Liver (tissue), 3 donors: ENCODE results near the gene EFCAB12.

ENCODE experiments used
- GABPA ChIP-seq, 2 donors: IDR thresholded peaks in 1 of 2; conservative IDR thresholded peaks in 1 of 2; 2 replicates each; pipeline ENCODE4 v1.6.1; 2016; ENCODE audit warnings: antibody characterized with exemption in 2 of 2, mild to moderate bottlenecking in 1 of 2, moderate library complexity in 1 of 2
- NR2F2 ChIP-seq: IDR thresholded peaks from 2 replicates; pipeline ENCODE4 v1.6.1; 2016; ENCODE audit warnings: antibody characterized with exemption
- TAF1 ChIP-seq: conservative IDR thresholded peaks from 2 replicates; pipeline ENCODE4 v1.6.1; 2016; ENCODE audit warnings: antibody characterized with exemption, mild to moderate bottlenecking
- YY1 ChIP-seq: IDR thresholded peaks from 2 replicates; pipeline ENCODE4 v1.6.1; 2016; ENCODE audit warnings: antibody characterized with exemption, mild to moderate bottlenecking
- TF ChIP-seq, protein P1 (sequence below): fragments of 150-350 bp; IDR thresholded peaks from 2 replicates; pipeline ENCODE4 v1.5.1; 2017; ENCODE audit warnings: improper control_type of control experiment, low read depth, low read length; ENCODE audit not compliant: missing input control
- TF ChIP-seq, protein P2 (sequence below): IDR thresholded peaks from 2 replicates; pipeline ENCODE4 v1.6.1; 2016; ENCODE audit warnings: antibody characterized with exemption
- TF ChIP-seq, protein P3 (sequence below): IDR thresholded peaks from 2 replicates; pipeline ENCODE4 v1.6.1; 2016; ENCODE audit warnings: antibody characterized with exemption
- donor health status: healthy.
- donor health status: healthy.

DNA sequence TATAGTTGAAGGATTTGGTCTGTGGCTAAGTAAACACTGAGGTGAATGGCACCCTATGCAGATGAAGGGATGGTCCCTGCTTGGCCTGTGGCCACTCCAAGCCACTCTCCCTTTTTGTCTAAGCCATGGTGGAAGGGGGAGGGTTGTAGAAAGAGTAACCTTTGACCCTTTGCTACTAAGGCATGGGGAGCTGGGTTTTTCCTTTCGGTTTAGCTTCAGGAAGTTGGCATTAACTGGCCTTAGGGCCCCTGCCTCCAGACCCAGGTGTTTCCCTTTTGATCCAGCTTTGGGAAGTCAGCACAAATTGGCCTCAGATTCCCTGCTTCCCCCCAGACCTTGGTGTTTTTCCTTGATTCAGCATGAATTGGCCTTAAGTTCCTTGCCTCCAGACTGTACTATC lies 49.5 kb downstream of the EFCAB12 start:
- TF ChIP-seq YY1: no peak
- TF ChIP-seq, protein P1, sequence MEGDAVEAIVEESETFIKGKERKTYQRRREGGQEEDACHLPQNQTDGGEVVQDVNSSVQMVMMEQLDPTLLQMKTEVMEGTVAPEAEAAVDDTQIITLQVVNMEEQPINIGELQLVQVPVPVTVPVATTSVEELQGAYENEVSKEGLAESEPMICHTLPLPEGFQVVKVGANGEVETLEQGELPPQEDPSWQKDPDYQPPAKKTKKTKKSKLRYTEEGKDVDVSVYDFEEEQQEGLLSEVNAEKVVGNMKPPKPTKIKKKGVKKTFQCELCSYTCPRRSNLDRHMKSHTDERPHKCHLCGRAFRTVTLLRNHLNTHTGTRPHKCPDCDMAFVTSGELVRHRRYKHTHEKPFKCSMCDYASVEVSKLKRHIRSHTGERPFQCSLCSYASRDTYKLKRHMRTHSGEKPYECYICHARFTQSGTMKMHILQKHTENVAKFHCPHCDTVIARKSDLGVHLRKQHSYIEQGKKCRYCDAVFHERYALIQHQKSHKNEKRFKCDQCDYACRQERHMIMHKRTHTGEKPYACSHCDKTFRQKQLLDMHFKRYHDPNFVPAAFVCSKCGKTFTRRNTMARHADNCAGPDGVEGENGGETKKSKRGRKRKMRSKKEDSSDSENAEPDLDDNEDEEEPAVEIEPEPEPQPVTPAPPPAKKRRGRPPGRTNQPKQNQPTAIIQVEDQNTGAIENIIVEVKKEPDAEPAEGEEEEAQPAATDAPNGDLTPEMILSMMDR: no peak
- no peak for TF ChIP-seq TAF1
- TF ChIP-seq, protein P2, sequence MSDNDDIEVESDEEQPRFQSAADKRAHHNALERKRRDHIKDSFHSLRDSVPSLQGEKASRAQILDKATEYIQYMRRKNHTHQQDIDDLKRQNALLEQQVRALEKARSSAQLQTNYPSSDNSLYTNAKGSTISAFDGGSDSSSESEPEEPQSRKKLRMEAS: no peak
- TF ChIP-seq, protein P3, sequence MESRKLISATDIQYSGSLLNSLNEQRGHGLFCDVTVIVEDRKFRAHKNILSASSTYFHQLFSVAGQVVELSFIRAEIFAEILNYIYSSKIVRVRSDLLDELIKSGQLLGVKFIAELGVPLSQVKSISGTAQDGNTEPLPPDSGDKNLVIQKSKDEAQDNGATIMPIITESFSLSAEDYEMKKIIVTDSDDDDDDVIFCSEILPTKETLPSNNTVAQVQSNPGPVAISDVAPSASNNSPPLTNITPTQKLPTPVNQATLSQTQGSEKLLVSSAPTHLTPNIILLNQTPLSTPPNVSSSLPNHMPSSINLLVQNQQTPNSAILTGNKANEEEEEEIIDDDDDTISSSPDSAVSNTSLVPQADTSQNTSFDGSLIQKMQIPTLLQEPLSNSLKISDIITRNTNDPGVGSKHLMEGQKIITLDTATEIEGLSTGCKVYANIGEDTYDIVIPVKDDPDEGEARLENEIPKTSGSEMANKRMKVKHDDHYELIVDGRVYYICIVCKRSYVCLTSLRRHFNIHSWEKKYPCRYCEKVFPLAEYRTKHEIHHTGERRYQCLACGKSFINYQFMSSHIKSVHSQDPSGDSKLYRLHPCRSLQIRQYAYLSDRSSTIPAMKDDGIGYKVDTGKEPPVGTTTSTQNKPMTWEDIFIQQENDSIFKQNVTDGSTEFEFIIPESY: no peak
- TF ChIP-seq NR2F2: peak; percentile 79
- TF ChIP-seq GABPA (IDR thresholded peaks at IDR 0.05 in 1 of 2, conservative IDR thresholded peaks at IDR 0.05 in 1 of 2): no peak
